GM12878 (cell line): ENCODE measurements around the gene EPHA8. TPM values are rescaled to one million over a fixed set of nuclear protein-coding genes. Genes with fewer than 3 reads are reported as not detected.

ENCODE experiments used
- ATAC-seq: fragments of 200-7000 bp; cut with Tn5 transposase; 3 replicates; pipeline ENCODE4 v1.9.1; 2020; ENCODE audit warnings: mild to moderate bottlenecking, moderate library complexity
- BruUV-seq: library from RNA; stranded (reverse); fragments of 400-500 nt; replicated peaks from 2 replicates; lab custom pipeline; 2021; lab: Mats Ljungman, UMichigan
- CTCF ChIA-PET: fragments of 300-600 bp; sonication (Branson Sonifier 250); formaldehyde crosslinking; extraction: SDS; loops from one replicate; lab custom pipeline; 2021; ENCODE audit warnings: inconsistent platforms; lab: Yijun Ruan, JAX
- POLR2A ChIA-PET: fragments of 350-600 bp; formaldehyde crosslinking; extraction: SDS; loops from one replicate; lab custom pipeline; 2021; ENCODE audit warnings: inconsistent platforms; lab: Charles Lee
- RAD21 ChIA-PET: fragments of 300-600 bp; sonication (Branson Sonifier 250); formaldehyde crosslinking; loops from one replicate; lab custom pipeline; 2023; ENCODE audit warnings: antibody characterized with exemption; ENCODE audit not compliant: unreplicated experiment; lab: Charles Lee
- SMC1A ChIA-PET: fragments of 300-600 bp; sonication (Branson Sonifier 250); formaldehyde crosslinking; loops from one replicate; lab custom pipeline; 2023; ENCODE audit not compliant: unreplicated experiment, uncharacterized antibody; lab: Charles Lee
- DNase-seq: peaks from one replicate; pipeline ENCODE4 v3.0.0-alpha.2; 2011; ENCODE audit warnings: low read depth, low spot score
- FAIRE-seq: peaks from 3 replicates; lab custom pipeline; 2011; peaks lifted over from hg19 to GRCh38; lab: Jason Lieb, UNC
- H2AFZ ChIP-seq: 2 replicates; pipeline ENCODE4 v1.6.0; 2011; ENCODE audit warnings: low read depth, low read length, control low read depth; ENCODE audit not compliant: control insufficient read depth
- H3K27ac ChIP-seq: 2 replicates; pipeline ENCODE4 v1.5.1; 2011; ENCODE audit warnings: control low read depth; ENCODE audit not compliant: control insufficient read depth, insufficient read depth
- H3K27me3 ChIP-seq, 2 experiments: replicated peaks in 1 of 2; 2 replicates each; pipeline versions ENCODE4 v1.6.0 to v1.6.1; 2011; ENCODE audit warnings: low read length in 1 of 2; ENCODE audit not compliant: control insufficient read depth in 2 of 2, insufficient read depth in 2 of 2
- H3K36me3 ChIP-seq, 2 experiments: 2 replicates each; pipeline ENCODE4 v1.5.1; 2011; ENCODE audit warnings: low read length in 1 of 2; ENCODE audit not compliant: control insufficient read depth in 2 of 2, insufficient read depth in 2 of 2
- H3K4me1 ChIP-seq: 2 replicates; pipeline ENCODE4 v1.6.1; 2011; ENCODE audit warnings: mild to moderate bottlenecking, low read length, moderate library complexity, mixed read lengths; ENCODE audit not compliant: control insufficient read depth, insufficient read depth
- H3K4me2 ChIP-seq: 2 replicates; pipeline ENCODE4 v1.6.0; 2011; ENCODE audit warnings: control low read depth; ENCODE audit not compliant: control insufficient read depth, insufficient read depth
- H3K4me3 ChIP-seq: fragments of 200-600 bp; sonication (generic); 2 replicates; pipeline ENCODE4 v1.5.1; 2016
- H3K79me2 ChIP-seq: 2 replicates; pipeline ENCODE4 v1.6.0; 2011; ENCODE audit warnings: low read length; ENCODE audit not compliant: control insufficient read depth, insufficient read depth
- H3K9ac ChIP-seq: 2 replicates; pipeline ENCODE4 v1.8.0; 2011; ENCODE audit warnings: low read length, control low read depth, mixed read lengths; ENCODE audit not compliant: control insufficient read depth, insufficient read depth
- H3K9me3 ChIP-seq: replicated peaks from 3 replicates; pipeline ENCODE4 v1.5.1; 2011; ENCODE audit warnings: mild to moderate bottlenecking, low read length; ENCODE audit not compliant: control insufficient read depth, insufficient read depth
- H4K20me1 ChIP-seq: 2 replicates; pipeline ENCODE4 v1.6.0; 2011; ENCODE audit not compliant: control insufficient read depth, insufficient read depth
- ATF7 ChIP-seq: fragments of 450-650 bp; IDR thresholded peaks from 2 replicates; pipeline ENCODE4 v1.6.1; 2016; ENCODE audit warnings: low read depth, mild to moderate bottlenecking
- CBFB ChIP-seq: IDR thresholded peaks from 2 replicates; pipeline ENCODE4 v1.6.1; 2016; ENCODE audit warnings: antibody characterized with exemption, low read depth
- JUNB ChIP-seq: IDR thresholded peaks from 2 replicates; pipeline ENCODE4 v1.6.1; 2016; ENCODE audit warnings: antibody characterized with exemption, mild to moderate bottlenecking
- KAT2A ChIP-seq: conservative IDR thresholded peaks from 2 replicates; pipeline ENCODE4 v1.6.1; 2011; ENCODE audit warnings: low read depth, low read length; ENCODE audit not compliant: control insufficient read depth
- NFXL1 ChIP-seq: fragments of 450-650 bp; IDR thresholded peaks from 2 replicates; pipeline ENCODE4 v1.6.1; 2017; ENCODE audit warnings: antibody characterized with exemption, mild to moderate bottlenecking, borderline replicate concordance
- SIN3A ChIP-seq: IDR thresholded peaks from 2 replicates; pipeline ENCODE4 v1.6.1; 2012; ENCODE audit warnings: low read depth, low read length, improper control_type of control experiment
- STAT1 ChIP-seq: fragments of 450-650 bp; conservative IDR thresholded peaks from 2 replicates; pipeline ENCODE4 v1.6.1; 2014; ENCODE audit warnings: antibody characterized with exemption, mild to moderate bottlenecking
- TARDBP ChIP-seq: IDR thresholded peaks from 2 replicates; pipeline ENCODE4 v1.6.1; 2016; ENCODE audit warnings: borderline replicate concordance
- ZBTB33 ChIP-seq: fragments of 450-650 bp; IDR thresholded peaks from 2 replicates; pipeline ENCODE4 v1.6.1; 2017; ENCODE audit warnings: mild to moderate bottlenecking
- WGBS: methylation state at CpG from one replicate; pipeline ENCODE4 v1.1.6; 2016; ENCODE audit warnings: low lambda C conversion rate; ENCODE audit not compliant: insufficient replicate concordance, insufficient coverage; ENCODE audit errors: missing lambda C conversion rate; 5-methylcytosine and 5-hydroxymethylcytosine counted together
- in situ Hi-C: fragments of 300-500 bp; cut with MboI; formaldehyde crosslinking; loops from 9 replicates; pipeline ENCODE4 v1.14.3; 2018; ENCODE audit warnings: mixed read lengths
- intact Hi-C: fragments of 100-400 bp; cut with micrococcal nuclease; formaldehyde crosslinking; loops from one replicate; pipeline ENCODE4 v1.14.2; 2022; ENCODE audit not compliant: unreplicated experiment
- polyA plus RNA-seq, 11 experiments: library from polyadenylated mRNA; depleted of rRNA in 4 of 11; unstranded in 6 of 11; stranded (reverse) in 5 of 11; fragments of >200 nt; fragmentation: Nextera tagmentation in 4 of 11; fragmentation: Illumina TruSeq in 1 of 11; extraction: Ambion mirVana in 4 of 11; extraction: Trizol in 1 of 11; gene quantifications; 1 replicate in 1 of 11; 2 replicates in 10 of 11; pipeline versions ENCODE4 v1.2.1 to v1.2.3, GENCODE V29; 2011 to 2016; ENCODE audit warnings: inconsistent platforms in 2 of 11, missing spikeins in 2 of 11, low read depth in 1 of 11
- total RNA-seq, 4 experiments: library from RNA; depleted of rRNA in 3 of 4; stranded (reverse); fragments of >200 nt in 3 of 4; fragmentation: Illumina TruSeq in 1 of 4; extraction: Trizol in 1 of 4; gene quantifications; 2 replicates each; pipeline versions ENCODE4 v1.2.1 to v1.2.3, GENCODE V29; 2013 to 2021
- TF ChIP-seq, protein P1 (sequence below): IDR thresholded peaks from 2 replicates; pipeline ENCODE4 v1.6.1; 2012; ENCODE audit warnings: mild to moderate bottlenecking, low read depth, low read length
- TF ChIP-seq, protein P2 (sequence below): fragments of 450-650 bp; formaldehyde crosslinking; IDR thresholded peaks from 2 replicates; pipeline ENCODE4 v1.4.0; 2020; ENCODE audit warnings: mild to moderate bottlenecking, moderate library complexity
- TF ChIP-seq, protein P3 (sequence below): IDR thresholded peaks from 2 replicates; pipeline ENCODE4 v1.6.1; 2012; ENCODE audit warnings: low read length, inconsistent platforms

EPHA8 gene
- total and polyA plus RNA-seq, 10 of the 15 experiments (the other 5 are each of a cell fraction or from before 2014, with no cell fraction given) = not detected

DNA sequence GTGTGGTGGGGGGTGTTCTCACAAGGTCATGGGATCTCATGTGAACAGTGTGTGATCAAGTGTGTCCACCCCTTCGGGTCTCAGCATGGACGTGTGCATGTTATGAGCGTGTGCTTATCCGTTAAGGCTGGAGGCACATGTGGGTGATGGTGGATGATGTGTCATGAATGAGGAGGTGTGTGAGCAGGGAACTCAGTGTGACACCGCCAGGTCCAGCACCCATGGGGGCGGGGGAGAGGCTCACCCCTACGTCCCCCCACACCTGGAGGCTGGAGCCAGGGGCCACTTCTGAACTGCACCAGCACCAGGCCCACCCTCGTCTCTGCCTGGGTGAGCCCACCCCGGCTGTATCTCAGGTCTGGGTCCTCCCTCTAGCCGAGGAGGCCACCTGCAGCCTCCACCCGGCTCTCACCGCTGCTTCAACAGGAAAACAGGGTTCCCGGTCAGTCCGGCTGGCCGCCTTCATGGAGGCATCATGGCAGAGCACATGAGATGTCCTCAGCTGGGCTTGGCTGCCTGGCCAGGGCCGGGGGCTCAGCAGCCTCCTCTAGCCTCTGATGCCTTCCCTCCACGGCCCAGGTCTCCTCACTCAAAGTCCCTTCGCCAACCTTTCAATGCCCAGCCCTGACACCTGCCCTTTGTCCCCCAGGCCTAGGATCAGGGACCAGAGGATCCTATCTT, 38.9 kb downstream of the EPHA8 start:
- H3K4me1 ChIP-seq = no peaks in the 10 kb centered on the region
- FAIRE-seq = no peak
- in situ Hi-C loops = no loop called here

More for the DNA sequence above, 38.9 kb downstream of the EPHA8 start:
- H3K27me3 ChIP-seq = no peaks in the 10 kb centered on the region; a peak in 2 of 4 replicates
- no peak overlapping the region for H3K4me2 ChIP-seq
- no peaks in the 10 kb centered on the region for H3K79me2 ChIP-seq
- H4K20me1 ChIP-seq = no peaks in the 10 kb centered on the region
- SMC1A ChIA-PET = no interaction called here
- no TSS peak for BruUV-seq
- no peaks in the 10 kb centered on the region for H3K36me3 ChIP-seq
- intact Hi-C loops = no loop called here
- H3K9ac ChIP-seq = no peak overlapping the region
- no peak overlapping the region for H3K4me3 ChIP-seq
- POLR2A ChIA-PET = no interaction called here
- no peak for ATAC-seq
- CTCF ChIA-PET = no interaction called here
- H3K27ac ChIP-seq = no peak overlapping the region
- DNase-seq = no peak
- no peak for TF ChIP-seq SIN3A
- TF ChIP-seq KAT2A = no peak
- no peak for TF ChIP-seq CBFB
- TF ChIP-seq, protein P1, sequence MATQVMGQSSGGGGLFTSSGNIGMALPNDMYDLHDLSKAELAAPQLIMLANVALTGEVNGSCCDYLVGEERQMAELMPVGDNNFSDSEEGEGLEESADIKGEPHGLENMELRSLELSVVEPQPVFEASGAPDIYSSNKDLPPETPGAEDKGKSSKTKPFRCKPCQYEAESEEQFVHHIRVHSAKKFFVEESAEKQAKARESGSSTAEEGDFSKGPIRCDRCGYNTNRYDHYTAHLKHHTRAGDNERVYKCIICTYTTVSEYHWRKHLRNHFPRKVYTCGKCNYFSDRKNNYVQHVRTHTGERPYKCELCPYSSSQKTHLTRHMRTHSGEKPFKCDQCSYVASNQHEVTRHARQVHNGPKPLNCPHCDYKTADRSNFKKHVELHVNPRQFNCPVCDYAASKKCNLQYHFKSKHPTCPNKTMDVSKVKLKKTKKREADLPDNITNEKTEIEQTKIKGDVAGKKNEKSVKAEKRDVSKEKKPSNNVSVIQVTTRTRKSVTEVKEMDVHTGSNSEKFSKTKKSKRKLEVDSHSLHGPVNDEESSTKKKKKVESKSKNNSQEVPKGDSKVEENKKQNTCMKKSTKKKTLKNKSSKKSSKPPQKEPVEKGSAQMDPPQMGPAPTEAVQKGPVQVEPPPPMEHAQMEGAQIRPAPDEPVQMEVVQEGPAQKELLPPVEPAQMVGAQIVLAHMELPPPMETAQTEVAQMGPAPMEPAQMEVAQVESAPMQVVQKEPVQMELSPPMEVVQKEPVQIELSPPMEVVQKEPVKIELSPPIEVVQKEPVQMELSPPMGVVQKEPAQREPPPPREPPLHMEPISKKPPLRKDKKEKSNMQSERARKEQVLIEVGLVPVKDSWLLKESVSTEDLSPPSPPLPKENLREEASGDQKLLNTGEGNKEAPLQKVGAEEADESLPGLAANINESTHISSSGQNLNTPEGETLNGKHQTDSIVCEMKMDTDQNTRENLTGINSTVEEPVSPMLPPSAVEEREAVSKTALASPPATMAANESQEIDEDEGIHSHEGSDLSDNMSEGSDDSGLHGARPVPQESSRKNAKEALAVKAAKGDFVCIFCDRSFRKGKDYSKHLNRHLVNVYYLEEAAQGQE = no peak
- TF ChIP-seq NFXL1 = no peak
- TF ChIP-seq, protein P2, sequence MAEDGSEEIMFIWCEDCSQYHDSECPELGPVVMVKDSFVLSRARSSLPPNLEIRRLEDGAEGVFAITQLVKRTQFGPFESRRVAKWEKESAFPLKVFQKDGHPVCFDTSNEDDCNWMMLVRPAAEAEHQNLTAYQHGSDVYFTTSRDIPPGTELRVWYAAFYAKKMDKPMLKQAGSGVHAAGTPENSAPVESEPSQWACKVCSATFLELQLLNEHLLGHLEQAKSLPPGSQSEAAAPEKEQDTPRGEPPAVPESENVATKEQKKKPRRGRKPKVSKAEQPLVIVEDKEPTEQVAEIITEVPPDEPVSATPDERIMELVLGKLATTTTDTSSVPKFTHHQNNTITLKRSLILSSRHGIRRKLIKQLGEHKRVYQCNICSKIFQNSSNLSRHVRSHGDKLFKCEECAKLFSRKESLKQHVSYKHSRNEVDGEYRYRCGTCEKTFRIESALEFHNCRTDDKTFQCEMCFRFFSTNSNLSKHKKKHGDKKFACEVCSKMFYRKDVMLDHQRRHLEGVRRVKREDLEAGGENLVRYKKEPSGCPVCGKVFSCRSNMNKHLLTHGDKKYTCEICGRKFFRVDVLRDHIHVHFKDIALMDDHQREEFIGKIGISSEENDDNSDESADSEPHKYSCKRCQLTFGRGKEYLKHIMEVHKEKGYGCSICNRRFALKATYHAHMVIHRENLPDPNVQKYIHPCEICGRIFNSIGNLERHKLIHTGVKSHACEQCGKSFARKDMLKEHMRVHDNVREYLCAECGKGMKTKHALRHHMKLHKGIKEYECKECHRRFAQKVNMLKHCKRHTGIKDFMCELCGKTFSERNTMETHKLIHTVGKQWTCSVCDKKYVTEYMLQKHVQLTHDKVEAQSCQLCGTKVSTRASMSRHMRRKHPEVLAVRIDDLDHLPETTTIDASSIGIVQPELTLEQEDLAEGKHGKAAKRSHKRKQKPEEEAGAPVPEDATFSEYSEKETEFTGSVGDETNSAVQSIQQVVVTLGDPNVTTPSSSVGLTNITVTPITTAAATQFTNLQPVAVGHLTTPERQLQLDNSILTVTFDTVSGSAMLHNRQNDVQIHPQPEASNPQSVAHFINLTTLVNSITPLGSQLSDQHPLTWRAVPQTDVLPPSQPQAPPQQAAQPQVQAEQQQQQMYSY = no peak
- no peak for TF ChIP-seq STAT1
- no peak for TF ChIP-seq ZBTB33
- no peak for TF ChIP-seq JUNB
- TF ChIP-seq, protein P3, sequence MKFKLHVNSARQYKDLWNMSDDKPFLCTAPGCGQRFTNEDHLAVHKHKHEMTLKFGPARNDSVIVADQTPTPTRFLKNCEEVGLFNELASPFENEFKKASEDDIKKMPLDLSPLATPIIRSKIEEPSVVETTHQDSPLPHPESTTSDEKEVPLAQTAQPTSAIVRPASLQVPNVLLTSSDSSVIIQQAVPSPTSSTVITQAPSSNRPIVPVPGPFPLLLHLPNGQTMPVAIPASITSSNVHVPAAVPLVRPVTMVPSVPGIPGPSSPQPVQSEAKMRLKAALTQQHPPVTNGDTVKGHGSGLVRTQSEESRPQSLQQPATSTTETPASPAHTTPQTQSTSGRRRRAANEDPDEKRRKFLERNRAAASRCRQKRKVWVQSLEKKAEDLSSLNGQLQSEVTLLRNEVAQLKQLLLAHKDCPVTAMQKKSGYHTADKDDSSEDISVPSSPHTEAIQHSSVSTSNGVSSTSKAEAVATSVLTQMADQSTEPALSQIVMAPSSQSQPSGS = no peak
- TF ChIP-seq TARDBP = no peak
- TF ChIP-seq ATF7 = no peak
- H3K9me3 ChIP-seq = no peaks in the 10 kb centered on the region
- no peak overlapping the region for H2AFZ ChIP-seq
- RAD21 ChIA-PET = no interaction called here
- 29% methylated on average over 18 of the region's 18 CpGs for WGBS
